Measurements from ENCODE around the gene MGAT4B.

GRCh38 chr5:179777909-179778308, 28.8 kb downstream of the MGAT4B start:
- TF ChIP-seq CTCF (conservative IDR thresholded peaks at IDR 0.05; ENCODE audit: low read depth, low read length) (no peak), EZH2 (IDR thresholded peaks at IDR 0.05; ENCODE audit: borderline replicate concordance, low read depth, low read length, poor library complexity, severe bottlenecking) (no peak)
